EL (cell line): ENCODE measurements around the gene CHRNG.
A peak's percentile ranks its signal among the peaks of the same experiment; 100 is the strongest.

Experiments used
- DNase-seq: peaks from one replicate; pipeline ENCODE4 v3.0.0-alpha.2; 2016

The CHRNG gene

DNA sequence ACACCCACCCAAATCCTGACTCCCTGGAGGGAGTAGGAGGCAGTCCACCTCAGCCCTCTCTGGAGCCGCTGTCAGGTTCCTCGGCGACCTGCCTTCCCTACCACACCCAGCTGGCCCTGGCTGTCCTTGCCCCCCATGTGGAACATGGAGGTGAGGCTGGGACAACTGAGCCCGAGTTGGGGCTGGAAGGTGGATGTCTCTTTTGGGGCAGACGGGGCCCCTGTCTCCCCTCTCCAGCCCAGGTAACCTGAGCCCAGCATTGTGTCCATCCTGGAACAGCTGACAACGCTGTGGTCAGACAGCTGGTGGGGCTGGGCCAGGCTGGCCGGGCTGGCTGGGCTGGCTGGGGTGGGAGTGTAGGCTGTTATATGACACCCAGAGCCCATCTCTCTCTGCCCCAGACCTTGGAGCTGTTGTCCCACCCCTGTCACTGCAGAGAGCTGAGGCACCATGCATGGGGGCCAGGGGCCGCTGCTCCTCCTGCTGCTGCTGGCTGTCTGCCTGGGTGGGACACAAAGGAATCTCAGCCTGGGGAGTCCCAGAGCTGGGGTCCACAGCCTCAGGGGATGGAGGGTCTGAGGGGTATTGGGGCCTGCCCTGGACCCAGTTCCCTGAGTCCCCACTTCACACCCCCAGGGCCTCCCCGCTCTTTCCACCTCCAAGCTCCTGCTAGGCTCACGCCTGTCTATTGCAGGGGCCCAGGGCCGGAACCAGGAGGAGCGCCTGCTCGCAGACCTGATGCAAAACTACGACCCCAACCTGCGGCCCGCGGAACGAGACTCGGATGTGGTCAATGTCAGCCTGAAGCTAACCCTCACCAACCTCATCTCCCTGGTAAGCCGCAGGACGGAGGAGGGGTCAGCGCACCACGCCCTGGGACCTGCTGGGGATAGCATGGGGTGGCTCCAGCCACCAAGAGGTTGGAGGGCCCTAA is at the start of gene CHRNG:
Gene CHRNG (plus strand): TSS at position 395 of the 934 bp plus-strand sequence. CDS start 56 bp downstream, at position 451.
- no peak for DNase-seq

- no peak for DNase-seq
Measured at GRCh38 chr2:232490221-232491138, 49.0 kb upstream of the CHRNG start.

DNA sequence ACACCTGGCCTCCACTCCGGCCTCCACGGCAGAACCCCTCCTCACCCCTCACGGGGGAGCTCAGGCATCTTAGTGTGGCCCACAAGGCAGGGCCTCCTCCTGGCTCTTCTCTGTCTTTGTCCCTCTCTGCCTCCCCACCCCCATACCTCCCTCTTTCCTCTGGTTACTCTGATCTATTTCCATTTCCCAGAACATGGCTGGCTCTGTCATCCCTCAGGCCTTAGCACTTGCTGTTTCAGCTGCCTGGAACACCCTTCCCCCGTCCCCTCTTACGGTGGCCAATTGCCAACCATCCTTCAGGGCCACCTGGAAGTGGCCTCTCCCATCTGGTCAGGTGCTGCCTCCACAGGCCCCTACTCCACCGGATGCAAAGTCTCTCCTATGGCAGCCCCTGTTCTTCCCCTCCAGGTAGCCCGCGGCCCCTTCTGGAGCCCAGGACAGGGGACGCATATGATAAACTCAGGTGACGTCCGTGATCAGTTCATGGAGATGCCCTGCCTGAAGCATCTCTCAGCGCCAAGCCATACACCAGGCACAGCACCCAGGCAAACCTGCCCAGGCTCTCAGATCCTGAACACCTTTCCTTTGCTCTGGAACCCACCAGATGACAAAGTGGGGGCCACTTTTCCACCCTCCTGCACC is 48.2 kb upstream of the CHRNG start:
- no peak for DNase-seq

DNA sequence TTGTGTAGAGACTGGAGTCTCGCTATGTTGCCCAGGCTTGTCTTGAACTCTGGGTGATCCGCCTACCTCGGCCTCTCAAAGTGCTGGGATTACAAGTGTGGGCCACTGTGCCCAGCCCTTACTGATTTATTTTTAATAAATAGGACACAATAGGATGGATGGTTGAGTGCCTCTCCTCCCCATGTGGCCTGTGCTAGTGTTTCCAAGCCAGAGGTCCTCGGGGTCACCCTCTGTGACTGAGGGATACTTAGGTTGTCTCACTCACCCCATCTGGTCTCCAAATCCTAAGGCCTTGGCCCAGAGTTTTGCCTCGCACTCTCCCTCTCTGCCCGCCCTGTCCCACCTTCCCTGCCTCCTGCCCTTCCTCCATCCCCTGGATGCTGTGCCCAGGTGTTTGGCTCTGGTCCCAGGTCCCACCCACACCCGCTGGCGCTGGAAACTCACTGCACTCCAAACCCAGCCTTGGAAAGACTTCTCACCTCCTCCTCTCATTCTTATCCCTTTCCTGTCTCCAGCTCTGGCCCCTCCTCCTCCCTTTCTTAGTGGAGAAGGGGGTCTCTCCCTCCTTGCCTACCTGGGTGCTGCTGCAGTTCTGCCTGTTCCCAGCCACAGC is 47.1 kb upstream of the CHRNG start:
- no peak for DNase-seq

DNA sequence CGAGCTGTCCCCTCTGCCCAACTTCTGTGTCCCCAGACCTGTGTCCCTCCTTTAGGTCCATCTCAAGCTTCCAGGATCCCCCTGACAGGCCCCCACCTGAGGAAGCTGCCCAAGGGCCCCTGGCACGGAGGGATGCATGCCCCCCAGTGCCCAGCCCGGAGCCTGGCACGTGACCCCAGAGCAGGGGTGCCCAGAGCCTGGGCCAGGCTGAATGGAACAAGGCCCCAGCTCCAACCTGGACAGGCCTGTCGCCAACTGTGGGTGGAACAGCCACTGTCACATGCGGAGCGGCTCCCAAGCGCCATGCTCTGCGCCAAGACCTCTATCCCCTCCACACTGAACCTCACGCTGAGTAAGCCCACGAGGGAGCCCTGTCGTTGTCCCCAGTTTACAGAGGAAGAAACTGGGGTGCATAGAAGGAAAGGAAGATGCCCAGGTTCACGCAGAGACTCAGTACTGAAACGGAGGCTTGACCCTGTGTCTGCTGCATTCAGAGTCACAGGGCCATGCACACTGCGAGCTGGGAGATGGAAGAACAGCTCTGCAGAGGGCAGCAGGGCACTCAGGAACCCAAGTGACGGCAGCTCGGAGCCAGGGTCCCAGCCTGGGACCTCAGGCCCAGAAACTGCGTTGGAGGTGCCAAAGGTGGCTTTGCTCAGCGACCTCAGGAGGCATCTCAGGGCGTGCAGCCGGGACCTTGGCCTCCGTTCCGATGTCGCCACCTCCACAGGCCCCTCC is 46.4 kb upstream of the CHRNG start:
- no peak for DNase-seq

DNA sequence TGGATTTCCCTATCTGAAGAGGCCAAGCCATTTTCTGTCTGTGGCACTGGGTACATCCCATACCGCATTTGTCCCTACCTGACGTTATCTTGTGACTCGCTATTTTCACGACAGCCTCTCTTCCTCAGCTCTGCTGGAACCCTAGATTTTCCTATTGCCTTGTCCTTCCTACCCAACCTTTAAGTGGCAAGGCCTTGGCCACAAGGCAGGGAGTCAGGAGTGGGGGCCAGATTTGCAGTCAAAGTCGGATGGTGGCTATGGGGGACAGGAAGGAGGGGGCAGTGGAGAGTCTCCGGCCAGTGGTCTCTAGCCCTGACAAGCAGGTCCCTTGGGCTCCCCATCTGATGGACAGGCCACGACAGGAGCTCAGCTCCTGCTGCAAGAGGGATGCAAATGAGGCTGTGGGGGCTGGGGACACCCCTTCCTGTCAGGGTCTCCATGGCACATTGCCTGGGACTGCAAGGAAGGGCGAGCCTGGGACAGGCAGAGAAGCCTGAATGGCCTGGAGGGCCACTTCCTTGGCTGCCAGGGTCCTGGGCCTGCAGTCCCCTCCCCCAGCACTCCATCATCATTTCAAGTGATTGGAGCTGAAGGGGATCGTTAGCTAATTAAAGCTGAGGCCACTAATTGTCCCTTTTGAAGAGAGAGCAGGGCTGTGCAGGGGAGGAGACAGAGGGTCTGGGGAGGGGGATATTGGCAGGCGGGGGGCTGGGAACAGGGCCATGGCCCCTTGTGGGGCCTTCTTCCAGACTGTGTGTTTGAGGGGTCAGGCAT is 45.6 kb upstream of the CHRNG start:
- no peak for DNase-seq

- no peak for DNase-seq
Measured at GRCh38 chr2:232494542-232494941, 45.0 kb upstream of the CHRNG start.

DNA sequence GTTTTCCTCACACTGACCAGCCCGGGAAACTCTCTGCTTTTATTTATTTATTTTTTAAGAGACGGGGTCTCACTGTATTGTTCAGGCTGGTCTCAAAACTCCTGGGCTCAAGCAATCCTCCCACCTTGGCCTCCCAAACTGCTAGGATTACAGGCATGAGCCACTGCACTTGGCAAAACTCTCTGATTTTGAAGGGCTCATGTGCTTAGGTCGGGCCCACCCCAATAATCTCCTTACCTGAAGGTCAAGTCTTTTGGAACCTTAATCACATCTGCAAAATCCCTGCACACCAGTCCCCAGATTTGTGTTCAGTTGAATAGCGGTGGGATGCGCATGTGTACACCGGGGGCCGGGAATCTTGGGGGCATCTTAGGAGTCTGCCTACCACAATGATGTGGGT is 44.2 kb upstream of the CHRNG start:
- no peak for DNase-seq

DNA sequence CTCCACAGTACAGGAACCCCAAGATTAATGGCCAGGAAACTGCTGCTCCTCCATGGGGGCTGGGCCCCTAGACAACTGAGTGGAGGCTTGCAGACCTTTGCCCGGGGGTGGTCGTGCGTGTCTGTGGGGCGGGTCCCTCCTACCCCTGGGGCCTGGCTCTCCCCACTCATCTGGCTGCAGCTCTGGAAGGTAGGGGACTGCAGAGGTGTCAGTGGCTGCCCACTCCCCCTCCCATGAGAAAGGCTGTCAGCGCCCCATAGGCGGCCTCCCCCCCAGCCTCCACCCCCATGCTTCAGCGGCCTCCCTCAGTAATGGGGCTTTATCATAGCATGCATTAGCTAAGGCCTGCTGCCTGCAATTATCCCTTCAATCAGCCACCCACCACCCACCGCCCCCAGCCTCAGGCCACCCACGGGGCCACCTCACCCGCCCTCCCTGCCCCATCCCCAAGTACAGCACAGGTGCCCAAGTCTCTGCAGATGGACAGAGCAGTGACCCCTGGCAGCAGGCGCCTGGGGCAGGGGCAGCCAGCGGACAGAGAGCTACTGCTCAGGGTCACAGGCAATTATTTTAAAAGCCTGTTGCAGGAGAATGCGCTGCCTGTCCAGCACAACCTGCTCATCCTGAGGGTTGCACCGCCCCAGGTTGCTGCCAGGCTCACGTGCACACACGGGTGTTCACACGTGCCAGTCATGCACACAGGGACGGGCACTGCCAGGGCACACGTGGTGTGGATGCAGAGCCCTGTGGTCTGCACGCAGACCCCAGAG is 42.8 kb upstream of the CHRNG start:
- DNase-seq = no peak

GRCh38 chr2:232497348-232497747 is 42.1 kb upstream of the CHRNG start:
- no peak for DNase-seq

DNA sequence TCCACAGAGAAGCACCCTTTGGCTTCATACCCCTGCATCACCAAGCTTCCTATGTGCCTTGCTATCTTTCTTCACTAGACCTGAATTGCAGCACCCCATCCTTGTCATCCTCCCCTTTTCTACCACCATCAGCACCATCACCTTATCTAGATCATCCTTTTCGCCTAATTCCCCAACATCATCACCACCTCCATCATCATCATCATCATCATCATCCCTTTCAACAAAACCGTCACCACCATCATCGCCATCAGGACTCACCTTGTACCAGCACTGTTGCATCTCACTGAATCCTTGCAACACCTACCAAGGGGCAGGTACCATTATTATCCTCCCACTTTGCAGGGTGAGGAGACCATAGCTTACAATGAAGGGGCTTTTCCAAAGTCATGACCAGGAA is 41.0 kb upstream of the CHRNG start:
- no peak for DNase-seq

GRCh38 chr2:232501331-232501771 is 38.1 kb upstream of the CHRNG start:
- DNase-seq = no peak

DNA sequence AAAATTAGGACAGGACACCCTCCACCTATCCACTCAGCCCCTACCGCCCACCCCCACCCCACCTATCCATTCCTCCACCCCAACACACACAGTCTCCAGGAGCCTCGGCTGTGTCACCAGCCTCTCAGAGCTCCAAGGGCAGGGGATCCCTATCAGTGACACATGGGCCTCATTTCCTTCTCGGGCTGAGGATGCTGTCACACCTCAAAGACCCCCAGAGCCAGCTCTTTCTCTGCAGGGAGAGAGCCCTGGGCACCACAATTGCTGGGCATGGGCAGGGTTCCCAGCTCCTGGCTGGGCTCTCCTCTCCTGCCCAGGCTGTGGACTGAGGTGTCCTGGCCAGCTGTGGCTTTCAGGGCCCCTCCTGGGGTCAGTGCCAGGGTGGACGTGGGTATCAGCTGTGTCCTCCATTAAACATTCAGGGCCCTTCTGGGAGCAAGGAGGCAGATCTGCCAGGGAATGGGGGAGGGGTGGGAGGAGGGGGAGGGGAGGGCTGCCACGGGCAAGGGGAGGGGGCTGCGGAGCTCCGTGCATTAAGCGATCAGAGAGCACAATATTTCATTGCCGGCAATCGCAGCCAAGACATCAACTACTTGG is 37.6 kb upstream of the CHRNG start:
- DNase-seq = no peak

- no peak for DNase-seq
Measured at GRCh38 chr2:232502511-232502910, 37.0 kb upstream of the CHRNG start.

DNA sequence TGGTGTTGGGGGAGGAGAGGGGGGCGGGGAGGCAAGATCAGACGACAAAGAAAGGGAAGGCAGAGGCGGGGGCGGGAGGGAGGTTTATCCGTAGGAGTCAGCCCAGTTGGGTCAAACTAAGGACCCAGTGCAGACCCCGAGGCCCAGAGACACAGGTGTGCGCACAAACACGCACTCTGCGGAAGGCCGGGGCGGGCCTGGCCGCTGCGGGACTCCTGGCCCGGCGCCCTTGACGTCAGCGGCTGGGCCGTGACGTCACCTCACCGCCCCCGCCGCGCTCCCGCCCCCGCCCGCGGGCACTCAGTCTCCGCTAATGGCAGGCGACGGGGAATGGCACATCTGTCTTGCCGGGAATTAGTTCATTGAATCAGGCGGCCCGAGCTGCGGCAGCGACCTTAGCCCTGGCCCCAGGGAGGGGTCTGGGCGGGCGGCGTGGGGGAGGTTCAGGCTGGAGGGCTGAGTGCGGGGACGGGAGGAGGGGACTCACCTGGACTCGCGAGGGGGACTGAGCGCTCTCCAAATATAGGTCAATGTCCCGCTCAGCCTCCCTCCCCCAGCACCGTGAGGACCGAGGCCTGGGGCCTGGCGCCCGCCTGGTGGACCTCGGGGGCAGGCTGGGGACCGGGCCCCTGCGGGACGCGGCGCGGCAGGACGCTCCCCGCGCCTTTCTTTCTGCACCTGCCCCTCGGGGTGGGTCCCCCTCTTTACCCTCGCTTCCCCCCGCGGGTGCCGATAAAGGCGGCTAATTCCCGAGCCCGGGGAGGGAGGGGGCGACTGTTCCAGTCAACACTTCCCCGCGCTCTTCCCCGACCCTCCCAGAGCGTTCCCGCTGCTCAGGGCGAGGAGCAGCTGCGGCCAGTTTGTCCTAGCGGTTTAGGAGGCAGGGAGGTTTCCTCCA is 36.3 kb upstream of the CHRNG start:
- DNase-seq = peak; percentile 35

- no peak for DNase-seq
Measured at GRCh38 chr2:232503809-232504323, 35.6 kb upstream of the CHRNG start.

DNA sequence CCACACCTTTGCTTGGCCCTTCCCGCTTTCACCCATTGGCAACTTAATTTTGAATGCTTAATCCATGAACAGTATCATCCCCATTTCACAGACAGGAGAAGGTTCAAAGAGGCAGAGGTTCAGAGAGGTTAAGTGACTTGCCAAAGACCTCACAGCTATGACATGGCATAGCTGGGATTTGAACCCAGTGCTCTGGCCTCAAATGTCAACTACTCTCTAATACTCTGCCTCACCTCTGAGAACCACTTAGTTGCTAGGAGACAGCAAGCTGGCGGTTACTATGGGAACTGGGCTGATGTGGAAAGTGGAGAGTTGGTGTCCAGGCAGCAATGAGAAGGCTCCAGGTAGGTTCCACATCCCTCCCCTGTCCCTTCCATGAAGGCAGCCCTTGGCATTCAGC is 35.1 kb upstream of the CHRNG start:
- no peak for DNase-seq

DNA sequence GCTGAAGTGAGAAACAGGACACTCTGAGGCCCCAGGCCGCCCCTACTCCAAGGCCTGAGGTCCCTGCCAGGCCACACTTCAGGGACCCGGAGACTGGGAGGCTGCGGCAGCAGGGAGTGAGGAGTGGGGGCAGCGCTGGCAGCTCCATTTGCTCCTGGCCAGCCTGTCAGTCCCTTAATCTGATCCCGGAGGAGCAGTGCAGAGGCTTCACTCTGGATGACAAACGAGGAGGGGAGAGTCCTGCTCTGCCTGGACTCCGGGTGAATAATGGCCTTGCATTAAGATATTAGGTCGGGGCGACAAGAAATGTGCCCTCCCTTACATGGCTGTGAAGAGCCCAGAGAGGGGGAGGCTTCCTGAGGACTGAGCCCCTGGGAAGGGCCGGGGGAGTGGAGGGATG is 33.6 kb upstream of the CHRNG start:
- no peak for DNase-seq

DNA sequence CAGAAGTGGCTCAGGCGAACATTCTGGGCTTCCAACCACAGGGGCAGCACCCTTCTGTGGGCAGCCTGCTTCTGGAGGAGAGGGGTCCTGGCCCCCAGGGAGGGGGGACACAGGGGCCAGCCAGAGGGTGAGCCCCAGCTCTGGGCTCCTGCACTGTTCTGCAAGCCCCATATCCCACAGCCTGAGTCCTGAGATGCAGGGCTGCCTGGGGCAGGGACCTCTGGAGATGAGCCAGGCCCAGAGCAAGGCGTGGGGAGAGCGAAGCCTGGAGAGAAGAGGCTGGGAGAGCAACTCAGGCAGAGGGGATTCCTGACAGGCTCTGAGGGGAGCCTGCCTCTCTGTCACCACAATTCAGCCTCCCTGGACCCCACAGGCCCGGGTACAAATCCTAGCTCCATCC is 32.8 kb upstream of the CHRNG start:
- no peak for DNase-seq
